Measurements from ENCODE around the gene MRFAP1. TPM values are rescaled to one million over a fixed set of nuclear protein-coding genes. Genes with fewer than 3 reads are reported as not detected.

MRFAP1 gene
- 226 TPM for total RNA-seq
- long read RNA-seq, transcript MRFAP1-201 (3 exons, 2,049 nt): minor isoform, 75 of 259 reads
- long read RNA-seq, transcript MRFAP1-204 (1 exons, 1,982 nt): minor isoform, 12 of 259 reads
- long read RNA-seq, transcript MRFAP1-202 (2 exons, 1,584 nt): major isoform, 171 of 259 reads
- long read RNA-seq, partial matches to known transcripts: 0 of 259 reads
- long read RNA-seq, other reads (novel, unspliced or antisense): 1 of 259 reads

DNA sequence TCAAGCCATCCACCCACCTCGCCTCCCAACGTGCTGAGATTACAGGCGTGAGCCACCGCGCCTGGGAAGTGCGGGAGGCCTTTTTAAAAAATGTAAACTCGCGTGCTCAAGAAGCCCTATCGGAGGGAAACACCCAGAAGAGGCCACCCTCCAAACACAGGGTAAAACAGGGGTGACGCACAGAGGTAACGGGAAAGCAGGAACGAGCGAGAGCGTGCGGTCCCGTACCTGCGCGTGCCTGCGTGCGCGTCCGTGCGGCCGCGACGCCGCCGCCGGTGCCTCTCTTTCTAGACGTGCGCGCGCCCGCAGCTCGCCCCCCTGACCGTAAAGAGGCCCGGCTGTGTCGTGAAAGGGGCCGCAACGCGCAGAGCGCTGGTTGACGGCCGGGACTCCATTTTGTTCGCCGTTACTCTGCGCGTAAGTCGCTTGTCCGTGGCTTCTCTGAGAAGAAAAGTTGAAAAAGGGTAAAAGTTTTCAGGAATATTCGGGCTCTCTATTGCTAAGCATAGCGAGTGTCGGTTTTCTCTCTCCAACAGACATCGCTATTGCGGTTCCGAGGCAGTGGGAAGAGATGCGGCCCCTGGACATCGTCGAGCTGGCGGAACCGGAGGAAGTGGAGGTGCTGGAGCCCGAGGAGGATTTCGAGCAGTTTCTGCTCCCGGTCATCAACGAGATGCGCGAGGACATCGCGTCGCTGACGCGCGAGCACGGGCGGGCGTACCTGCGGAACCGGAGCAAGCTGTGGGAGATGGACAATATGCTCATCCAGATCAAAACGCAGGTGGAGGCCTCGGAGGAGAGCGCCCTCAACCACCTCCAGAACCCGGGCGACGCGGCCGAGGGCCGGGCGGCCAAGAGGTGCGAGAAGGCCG lies at the start of gene MRFAP1:
MRFAP1 (plus strand) TSS at position 394 of the 872 bp plus-strand sequence; CDS start at position 572, 178 bp downstream.
- intact Hi-C loops (cut with micrococcal nuclease): no loop called here
- DNase-seq (peak; percentile 97), ATAC-seq (peak; percentile 96)

DNA sequence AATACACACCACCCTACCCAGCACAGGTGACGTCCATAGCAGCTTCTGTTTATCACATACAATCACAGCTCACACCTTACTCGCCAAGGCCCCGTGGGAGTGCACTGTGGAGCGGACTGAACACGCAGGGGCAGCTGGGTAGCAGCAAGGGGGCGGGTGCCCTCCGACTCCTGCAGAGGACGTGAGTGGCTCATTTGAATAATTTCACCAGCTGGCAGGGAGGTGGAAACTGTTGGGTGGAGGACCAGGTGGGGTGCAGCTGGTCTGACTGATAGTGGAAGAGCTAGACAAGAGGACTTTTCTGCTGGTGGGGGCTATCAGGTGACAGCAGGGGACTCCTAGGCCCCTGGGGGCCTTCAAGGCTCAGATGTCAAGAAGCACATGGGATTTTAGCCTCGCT lies 49.2 kb upstream of the MRFAP1 start:
- ATAC-seq: no peak
- intact Hi-C loops (cut with micrococcal nuclease): no loop called here
- DNase-seq: no peak

- ATAC-seq (no peak), DNase-seq (no peak)
- intact Hi-C loops (cut with micrococcal nuclease): no loop called here
These were observed 48.7 kb upstream of the MRFAP1 start for GRCh38 chr4:6591781-6592180.

GRCh38 chr4:6592804-6593563 lies 47.5 kb upstream of the MRFAP1 start:
- ATAC-seq: no peak
- no peak for DNase-seq
- intact Hi-C loops (cut with micrococcal nuclease): no loop called here

DNA sequence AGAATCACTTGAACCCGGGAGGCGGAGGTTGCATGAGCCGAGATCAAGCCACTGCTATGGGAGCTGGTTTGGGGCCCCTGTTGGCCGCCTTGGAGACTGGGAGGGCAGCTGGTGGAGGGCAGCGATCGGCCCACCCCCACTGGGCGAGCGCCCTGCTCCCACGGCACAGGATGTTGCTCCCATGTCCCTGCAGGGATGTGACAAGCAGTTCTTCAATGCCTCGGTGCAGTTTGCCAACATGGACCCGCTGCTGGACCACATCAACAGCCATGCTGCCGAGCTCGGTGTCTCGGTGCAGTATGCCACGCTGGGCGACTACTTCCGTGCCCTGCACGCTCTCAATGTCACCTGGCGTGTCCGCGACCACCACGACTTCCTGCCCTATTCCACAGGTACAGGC lies 46.1 kb upstream of the MRFAP1 start:
- DNase-seq (no peak), ATAC-seq (no peak)
- intact Hi-C loops (cut with micrococcal nuclease): no loop called here

- ATAC-seq (no peak), DNase-seq (no peak)
- intact Hi-C loops (cut with micrococcal nuclease): no loop called here
These were observed 45.6 kb upstream of the MRFAP1 start for GRCh38 chr4:6594826-6595355.

- DNase-seq: no peak
- ATAC-seq: no peak
- intact Hi-C loops (cut with micrococcal nuclease): no loop called here
These were observed 44.5 kb upstream of the MRFAP1 start for GRCh38 chr4:6595897-6596537.

- DNase-seq: no peak
- intact Hi-C loops (cut with micrococcal nuclease): no loop called here
- no peak for ATAC-seq
These were observed 43.5 kb upstream of the MRFAP1 start for GRCh38 chr4:6596948-6597347.

GRCh38 chr4:6598127-6598526 lies 42.4 kb upstream of the MRFAP1 start:
- no peak for DNase-seq
- intact Hi-C loops (cut with micrococcal nuclease): no loop called here

DNA sequence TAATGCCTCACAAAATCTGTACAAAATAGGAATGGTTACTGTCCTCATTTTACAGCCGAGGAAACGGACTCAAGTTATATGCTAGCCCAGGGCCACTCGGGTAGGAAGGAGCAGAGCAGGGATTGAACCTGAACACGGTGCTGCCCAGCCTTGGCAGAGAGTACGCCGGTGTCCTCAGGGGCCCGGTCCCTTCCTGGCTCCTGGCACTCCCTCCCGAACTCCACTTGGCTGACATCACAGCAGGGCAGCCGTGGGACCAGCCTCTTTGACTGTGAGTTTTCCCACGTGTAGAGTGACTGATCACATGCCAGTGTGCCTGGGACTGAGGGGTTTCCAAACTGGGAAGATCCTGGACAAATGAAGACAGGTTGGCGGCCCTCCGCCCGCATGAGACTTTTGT lies 41.8 kb upstream of the MRFAP1 start:
- intact Hi-C loops (cut with micrococcal nuclease): no loop called here
- peak; percentile 45 for ATAC-seq
- DNase-seq: no peak

More at GRCh38 chr4:6598127-6598526, 42.4 kb upstream of the MRFAP1 start:
- ATAC-seq: no peak

GRCh38 chr4:6601661-6602250 lies 38.7 kb upstream of the MRFAP1 start:
- DNase-seq: no peak
- no peak for ATAC-seq
- intact Hi-C loops (cut with micrococcal nuclease): no loop called here

- ATAC-seq (no peak), DNase-seq (no peak)
- intact Hi-C loops (cut with micrococcal nuclease): no loop called here
These were observed 38.2 kb upstream of the MRFAP1 start for GRCh38 chr4:6602289-6602688.

DNA sequence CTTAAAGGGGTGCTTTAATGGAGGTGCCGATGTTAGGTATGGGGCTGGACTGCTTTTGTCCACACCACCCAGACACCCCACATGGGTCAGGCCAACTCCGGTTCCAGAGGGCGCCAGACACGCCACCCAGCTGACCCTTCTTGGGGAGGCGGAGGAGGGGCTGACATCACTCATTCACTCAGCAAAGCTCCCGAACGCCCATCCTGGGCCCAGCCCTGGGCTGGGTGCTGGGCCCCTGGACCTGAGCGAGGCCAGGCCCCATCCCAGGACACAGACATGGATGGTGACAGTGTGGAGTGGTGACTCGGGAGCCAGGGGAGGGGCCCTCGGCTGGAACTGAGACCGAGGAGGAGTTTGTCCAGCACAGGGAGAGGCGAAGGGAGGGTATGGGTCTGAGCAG lies 37.4 kb upstream of the MRFAP1 start:
- intact Hi-C loops (cut with micrococcal nuclease): no loop called here
- ATAC-seq (no peak), DNase-seq (no peak)

GRCh38 chr4:6605114-6605513 lies 35.4 kb upstream of the MRFAP1 start:
- DNase-seq: no peak
- intact Hi-C loops (cut with micrococcal nuclease): no loop called here
- ATAC-seq: no peak

GRCh38 chr4:6605605-6606004 lies 34.9 kb upstream of the MRFAP1 start:
- intact Hi-C loops (cut with micrococcal nuclease): no loop called here
- no peak for DNase-seq
- ATAC-seq: no peak

DNA sequence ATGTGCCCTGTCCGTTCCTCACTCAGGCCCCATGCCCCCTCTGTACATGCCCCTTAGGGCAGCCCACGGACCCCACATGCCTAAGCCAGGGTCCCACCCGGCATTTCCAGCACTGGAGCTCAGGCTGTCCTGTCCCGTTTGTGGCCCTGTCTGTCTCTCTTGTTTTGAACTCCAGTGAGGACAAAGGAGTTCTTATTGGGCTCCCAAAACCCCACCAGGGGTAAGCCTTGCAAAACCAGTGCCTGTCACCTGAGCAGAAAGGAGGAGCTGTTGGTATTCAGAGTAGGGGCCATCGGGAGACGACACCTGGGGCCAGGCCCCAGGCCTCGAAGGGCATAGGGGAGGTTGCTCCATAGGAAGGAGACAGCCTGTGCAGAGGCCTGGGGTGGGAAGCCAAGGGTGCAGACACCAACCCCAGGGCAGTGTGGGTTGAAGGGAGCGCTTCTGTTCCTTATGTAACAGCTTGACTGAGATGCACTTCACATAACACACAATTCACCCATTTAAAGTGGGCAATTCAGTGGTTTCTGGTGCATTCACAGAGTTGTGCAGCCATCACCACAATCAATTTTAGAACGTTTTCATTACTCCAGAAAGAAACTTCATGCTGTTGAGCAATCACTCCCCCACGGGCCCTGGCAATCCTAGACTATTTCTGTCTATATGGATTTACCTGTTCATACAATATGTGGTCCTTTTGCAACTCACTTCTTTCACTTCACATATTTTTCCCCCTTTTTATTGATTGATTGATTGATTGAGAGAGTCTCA lies 33.8 kb upstream of the MRFAP1 start:
- intact Hi-C loops (cut with micrococcal nuclease): no loop called here
- ATAC-seq (no peak), DNase-seq (no peak)

- intact Hi-C loops (cut with micrococcal nuclease): no loop called here
- no peak for DNase-seq
These were observed 33.0 kb upstream of the MRFAP1 start for GRCh38 chr4:6607368-6608055.

More at GRCh38 chr4:6607368-6608055, 33.0 kb upstream of the MRFAP1 start:
- no peak for ATAC-seq
